ENCODE data around the gene TM6SF1.
"Not testable (repeated sequence)": the region's sequence is repeated elsewhere in the genome, so short reads cannot be mapped to it uniquely, and the experiment has no call there.

TM6SF1 gene

DNA sequence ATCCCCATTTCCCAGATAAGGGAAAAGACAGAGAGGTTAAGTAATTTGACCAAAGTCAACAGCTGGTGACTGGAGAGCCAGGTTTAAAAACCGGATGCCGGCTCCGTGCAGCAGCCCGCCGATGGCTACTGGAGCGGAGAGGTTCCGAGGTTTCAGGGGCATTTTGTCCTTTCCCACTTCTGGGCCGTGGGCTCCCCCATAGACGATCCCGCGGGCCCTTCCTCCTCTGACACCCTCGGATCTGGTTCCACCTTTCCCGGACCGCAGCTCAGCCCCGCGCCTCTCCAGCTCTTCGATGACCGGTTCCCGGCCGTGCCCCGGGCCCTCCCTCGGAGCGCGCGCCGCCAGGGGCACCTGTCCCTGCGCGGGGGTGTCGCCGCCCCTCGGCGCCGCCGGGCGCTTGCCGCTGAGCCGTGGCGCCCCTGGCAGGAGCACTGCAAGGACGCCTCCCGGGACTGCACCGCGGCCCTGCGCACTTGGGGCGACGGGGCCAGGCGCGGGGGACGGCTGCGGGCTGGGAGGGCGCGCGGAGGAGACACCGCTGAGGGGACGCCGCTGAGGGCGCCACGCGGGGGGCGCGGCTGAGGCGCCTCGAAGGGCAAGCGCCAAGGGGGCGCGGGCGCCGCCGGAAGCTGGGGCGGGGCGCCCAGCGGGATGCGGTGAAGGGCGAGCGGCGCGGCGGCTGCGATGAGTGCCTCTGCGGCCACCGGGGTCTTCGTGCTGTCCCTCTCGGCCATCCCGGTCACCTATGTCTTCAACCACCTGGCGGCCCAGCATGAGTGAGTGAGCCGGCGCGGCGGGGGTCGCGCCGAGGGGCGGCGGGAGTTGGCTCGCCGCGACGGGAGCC, at the start of gene TM6SF1:
TSS of gene TM6SF1 (plus strand) at position 652 of the 847 bp plus-strand sequence. CDS start at position 688, 36 bp downstream.
- DNase-seq = no peak

GRCh38 chr15:83057696-83058376, 49.6 kb upstream of the TM6SF1 start:
- DNase-seq = no peak

DNA sequence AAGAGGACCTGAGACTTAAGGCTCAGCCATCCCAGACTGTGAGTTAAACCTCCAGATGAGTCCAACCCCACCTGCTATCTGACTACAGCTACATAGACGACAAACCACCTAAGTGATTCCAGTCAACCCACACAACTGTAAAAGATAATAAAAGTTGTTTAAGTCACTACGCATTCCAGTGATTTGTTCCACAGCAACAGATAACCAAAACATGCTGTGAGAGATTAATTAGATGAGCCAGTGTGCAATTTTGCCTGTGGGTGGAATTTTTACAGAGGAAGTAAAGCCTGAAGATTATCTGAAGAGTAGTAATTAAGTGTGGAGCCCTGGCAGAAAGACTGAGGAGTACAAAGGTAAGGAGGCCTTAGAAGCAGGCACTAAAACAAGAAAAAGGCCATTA, 45.8 kb upstream of the TM6SF1 start:
- no peak for DNase-seq

GRCh38 chr15:83062768-83063180, 44.7 kb upstream of the TM6SF1 start:
- DNase-seq = no peak

DNA sequence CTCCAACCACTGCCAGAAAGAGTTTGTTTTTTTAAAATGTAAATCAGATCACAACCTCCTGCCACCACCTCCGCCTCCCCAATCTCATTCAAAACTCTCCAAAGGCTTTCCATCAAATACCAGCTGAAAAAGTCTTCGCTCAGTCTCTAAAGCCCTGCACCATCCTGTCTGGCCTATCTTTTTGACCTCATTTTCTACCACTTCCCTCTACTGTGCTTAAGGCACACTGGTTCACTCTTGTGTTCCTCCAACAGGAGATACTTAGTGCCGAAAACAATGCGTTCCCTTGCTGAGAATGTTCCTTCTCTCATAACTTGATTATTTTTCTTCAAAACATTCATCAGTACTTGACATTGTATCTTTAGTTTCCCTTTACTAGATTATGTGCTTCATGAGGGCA, 43.9 kb upstream of the TM6SF1 start:
- DNase-seq = no peak

- DNase-seq = no peak
Observed at GRCh38 chr15:83064859-83065258, 42.6 kb upstream of the TM6SF1 start.

GRCh38 chr15:83065431-83065830, 42.0 kb upstream of the TM6SF1 start:
- DNase-seq = no peak

DNA sequence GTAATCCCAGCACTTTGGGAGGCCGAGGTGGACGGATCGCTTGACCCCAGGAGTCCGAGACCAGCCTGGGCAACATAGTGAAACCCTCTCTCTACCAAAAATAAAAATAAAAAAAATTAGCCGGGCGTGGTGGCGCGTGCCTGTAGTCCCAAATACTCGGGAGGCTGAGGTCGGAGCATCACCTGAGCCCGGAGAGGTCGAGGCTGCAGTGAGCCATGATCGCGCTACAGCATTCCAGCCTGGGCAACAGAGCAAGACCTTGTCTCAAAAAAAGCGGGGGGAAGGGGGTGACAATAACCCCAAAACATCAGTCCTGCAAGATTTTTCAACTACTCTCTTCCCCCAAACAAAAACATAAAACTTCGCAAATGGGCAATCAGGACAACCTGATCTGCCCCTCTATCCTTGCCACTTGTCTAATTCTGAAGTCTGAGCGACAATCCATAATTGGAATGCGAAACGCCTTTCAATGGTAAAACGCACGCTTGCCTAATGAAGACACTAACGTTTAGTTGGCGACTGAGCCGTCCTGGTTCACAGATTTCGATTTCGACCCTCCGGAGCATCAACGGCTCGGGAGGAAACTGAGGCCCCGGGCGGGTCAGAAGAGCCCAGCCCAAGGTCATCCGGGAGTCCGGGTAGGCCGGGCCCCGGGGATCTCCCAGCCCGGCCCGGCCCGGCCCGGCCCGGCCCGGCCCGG, 41.3 kb upstream of the TM6SF1 start:
- DNase-seq = no peak

DNA sequence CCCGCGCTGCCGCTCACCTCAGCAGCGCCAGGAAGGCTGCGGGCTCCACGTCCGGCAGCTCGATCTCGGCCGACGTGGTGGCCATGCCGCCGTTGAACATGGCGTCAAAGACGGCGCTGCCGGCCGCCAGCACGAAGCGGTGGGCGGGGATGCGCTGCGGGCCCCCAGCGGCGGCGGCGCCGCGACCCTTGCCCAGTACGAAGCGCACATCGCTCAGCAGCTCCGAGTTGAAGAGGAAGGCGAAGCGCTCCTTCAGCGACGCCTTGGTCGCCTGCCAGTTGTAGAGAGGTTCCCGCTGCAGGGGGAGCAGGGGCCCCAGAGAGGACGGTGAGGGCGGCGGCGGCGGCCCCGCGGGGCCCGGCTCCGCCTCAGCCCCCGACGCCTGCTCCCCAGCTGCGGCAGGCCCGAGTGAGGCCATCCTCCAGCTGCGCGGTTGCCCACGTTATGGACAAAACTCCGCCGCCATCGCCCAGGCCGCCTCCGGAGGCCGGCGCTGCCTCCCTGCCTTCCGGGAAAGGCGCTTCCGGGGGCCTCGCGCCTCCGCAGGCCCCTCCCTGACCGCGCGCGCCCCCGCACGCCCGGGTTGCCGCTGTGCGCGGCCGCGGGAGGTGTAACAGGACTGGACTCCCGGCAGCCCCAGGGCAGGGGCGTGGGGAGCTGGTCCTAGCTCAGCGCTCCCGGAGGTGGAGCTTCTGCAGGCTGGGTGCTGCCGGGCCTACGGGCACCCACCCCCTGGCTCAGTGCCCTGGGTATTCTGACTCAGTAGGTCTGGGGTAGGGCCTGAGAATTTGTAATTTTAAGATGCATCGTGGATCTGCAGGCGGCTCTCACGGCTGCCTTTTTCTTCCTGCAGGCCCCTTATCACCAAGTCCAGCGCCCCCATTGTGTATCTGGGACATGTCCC, 40.5 kb upstream of the TM6SF1 start, which contains the start of gene BTBD1:
TSS of gene BTBD1 (minus strand) at position 519 of the 904 bp plus-strand sequence. CDS start at position 418, 101 bp downstream.
- DNase-seq = peak; percentile 80

DNA sequence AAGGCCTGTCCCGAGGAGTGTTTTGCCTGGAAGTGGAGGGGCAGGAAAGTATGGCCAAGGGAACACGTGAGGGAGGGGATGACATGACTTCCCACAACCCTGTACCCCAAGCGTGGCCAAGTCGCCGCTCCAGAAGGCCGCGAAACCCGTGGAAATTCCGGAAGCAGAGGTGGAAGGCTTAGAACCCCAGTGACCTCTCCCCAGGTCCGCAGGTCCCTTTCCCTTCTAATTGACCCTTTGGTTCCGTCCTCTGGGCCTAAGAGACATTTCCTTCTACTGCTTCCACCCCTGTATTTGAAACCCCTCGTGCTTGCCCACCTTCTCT, 39.8 kb upstream of the TM6SF1 start:
- no peak for DNase-seq

DNA sequence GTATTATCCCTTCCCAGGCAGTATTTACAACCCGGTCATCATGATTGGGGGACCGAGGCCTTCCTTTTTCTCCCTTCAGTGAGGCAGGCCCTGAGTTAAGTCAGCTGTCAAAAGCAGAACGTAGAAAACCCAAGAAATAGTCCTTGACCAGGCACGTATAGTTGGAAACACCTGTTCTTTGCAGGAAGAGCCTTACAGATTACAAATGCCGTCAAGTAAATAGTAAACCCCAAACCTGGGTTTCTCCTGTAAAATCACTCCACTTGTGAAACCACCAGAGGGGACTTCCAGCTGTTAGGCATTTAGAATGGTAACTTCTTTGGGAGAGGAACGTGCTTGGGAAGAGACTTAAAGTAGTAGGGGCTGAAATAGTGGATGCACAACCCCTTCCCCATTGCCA, 39.4 kb upstream of the TM6SF1 start:
- no peak for DNase-seq

DNA sequence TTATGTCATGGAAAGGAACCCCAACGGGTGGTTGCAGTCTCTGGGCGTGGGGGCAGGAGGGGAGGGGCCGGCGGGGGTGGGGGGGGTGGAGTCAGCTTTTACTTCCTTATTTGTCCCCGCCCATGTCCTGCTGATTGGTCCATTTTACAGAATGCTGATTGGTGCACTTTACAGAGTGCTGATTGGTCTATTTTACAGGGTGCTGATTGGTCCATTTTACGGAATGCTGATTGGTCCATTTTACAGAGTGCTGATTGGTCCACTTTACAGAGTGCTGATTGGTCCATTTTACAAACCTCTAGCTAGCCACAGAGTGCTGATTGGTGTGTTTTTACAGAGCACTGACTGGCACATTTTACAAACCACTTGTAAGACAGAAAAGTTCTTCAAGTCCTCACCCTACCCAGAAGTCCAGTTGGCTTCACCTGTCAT, 38.2 kb upstream of the TM6SF1 start:
- peak; percentile 78 for DNase-seq

DNA sequence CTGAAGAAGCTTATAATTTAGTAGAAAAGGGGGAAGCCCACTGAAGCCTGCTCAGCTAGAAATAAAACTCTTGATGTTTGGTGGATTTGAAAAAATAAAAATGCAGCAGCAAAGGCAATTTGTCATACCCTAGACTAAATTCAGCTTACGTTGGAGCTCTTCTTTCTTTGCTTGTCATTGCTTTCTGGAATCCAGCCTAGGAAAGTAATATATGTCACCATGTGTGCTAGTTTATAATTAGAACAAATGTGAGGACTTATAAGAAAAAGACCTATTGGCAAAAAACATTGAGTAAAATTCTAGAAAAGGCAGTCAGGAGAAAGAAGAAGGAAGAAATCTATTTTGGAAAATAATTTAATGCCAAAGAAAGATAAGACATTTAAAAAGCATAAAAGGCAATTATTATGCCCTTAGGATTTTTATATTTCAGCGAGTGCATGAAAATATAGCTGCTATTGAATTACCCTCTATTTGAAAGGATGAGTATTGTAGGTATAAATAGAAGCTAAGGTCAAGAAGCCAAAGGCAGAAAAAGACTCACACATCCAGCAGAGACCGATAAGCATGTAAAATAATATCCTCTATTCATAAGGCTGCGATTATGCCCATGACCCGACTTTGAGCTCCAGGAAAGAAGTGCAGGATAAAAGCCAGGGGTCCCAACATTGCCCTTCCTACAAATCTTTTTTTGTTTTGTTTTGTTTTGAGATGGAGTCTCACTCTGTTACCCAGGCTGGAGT, 29.8 kb upstream of the TM6SF1 start:
- no peak for DNase-seq

- no peak for DNase-seq
Observed at GRCh38 chr15:83078712-83079111, 28.7 kb upstream of the TM6SF1 start.

DNA sequence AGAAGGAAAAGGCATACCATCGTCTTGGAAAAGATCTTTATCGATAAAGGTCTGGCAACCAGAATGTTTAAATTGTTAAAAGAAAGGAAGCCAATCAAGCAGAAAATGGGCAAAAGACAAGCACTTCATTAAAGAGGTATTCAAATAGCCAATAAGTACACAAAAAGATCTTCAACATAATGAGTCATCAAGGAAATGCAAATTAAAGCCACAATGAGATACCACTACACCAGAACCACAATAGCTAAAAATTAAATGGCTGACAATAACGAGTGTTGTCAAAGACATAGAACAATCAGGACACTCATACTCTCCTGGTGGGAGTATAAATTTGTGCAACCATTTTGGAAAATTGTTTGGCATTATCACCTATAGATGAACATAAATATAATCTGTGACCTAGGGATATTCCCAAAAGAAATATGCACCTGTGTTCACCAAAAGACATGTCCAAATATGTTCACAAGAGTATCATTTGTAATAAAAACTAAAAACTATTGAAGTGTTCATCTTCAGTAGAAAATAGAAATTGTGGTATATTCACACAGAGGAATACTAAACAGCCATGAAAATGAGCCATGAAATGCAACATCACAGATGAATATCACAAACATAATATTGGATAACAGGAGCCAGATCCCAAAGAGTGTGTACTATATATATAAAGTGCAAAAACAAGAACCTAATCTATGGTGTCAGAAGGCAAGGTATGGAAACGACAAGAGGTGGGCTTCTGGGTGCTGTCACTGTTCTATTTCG, 26.0 kb upstream of the TM6SF1 start:
- DNase-seq = no peak

DNA sequence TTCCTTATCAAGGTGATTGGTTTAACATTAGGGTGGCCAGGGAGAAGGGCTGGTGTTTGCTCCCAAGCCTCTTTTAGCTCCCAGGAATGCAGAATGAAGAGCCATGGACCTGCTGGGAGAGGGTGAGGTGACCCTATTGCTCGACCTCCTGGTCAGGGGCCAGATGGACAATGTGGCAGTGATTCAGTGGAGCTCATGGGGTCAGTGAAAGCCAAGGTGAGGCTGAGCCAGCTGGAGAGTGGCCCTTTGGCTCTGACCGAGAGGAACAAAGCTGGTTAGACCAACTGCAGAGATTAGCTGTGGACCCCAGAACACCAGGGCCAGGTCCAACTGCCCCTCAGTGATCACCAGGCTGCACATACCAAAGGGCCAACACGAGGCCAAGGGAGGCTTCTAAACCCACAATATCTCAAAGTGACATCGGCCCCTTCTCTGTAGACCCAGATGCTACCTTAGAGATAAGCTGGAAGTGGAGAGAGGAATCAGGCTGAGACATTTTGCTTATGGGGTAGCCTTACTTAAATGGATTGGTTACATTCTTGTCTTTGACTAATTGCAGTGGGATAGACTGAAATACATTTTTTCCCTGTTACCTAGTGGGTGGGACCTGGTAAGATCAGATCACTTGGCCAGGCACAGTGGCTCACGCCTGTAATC, 24.6 kb upstream of the TM6SF1 start:
- no peak for DNase-seq

- DNase-seq = not testable (repeated sequence)
Observed at GRCh38 chr15:83085461-83085860, 22.0 kb upstream of the TM6SF1 start.

GRCh38 chr15:83085864-83086552, 21.4 kb upstream of the TM6SF1 start:
- not testable (repeated sequence) for DNase-seq

DNA sequence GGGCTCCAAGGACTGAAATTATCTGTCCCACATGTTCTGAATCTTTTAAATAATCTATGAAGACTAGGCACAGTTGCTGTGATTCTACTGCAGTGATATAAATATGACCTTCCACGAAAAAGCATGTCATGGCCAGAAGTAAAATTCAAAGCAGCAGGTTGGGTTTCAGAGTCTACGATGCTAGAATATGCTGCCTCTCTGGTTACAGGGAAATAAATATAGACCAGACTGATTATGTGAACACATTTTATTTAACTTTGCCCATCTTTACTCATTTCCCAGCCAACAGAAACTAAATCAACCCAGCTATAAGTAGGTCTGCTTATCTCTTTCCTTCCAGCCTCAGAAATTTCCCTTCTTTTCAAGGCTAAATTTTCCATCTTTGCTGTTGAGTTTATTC, 19.9 kb upstream of the TM6SF1 start:
- DNase-seq = no peak

- no peak for DNase-seq
Observed at GRCh38 chr15:83088876-83089275, 18.6 kb upstream of the TM6SF1 start.

All from CD4-positive, alpha-beta T cell treated with Interleukin-10 for 1 hour (primary cell).